HepG2 (cell line): Measurements from ENCODE around the gene VMO1. TPM values are rescaled to one million over a fixed set of nuclear protein-coding genes. Genes with fewer than 3 reads are reported as not detected.
A peak's percentile ranks its signal among the peaks of the same experiment; 100 is the strongest.

Source experiments
- ATAC-seq: fragments of 200-7000 bp; cut with Tn5 transposase; 3 replicates; pipeline ENCODE4 v1.9.1; 2020; ENCODE audit warnings: mild to moderate bottlenecking, moderate library complexity
- BruUV-seq: library from RNA; stranded (reverse); fragments of 400-500 nt; replicated peaks from 2 replicates; lab custom pipeline; 2021; lab: Mats Ljungman, UMichigan
- CTCF ChIA-PET: fragments of 300-600 bp; formaldehyde crosslinking; extraction: SDS; loops from one replicate; lab custom pipeline; 2021; ENCODE audit warnings: low total read pairs, inconsistent platforms, low intra/inter-chr PET ratio; lab: Yijun Ruan, JAX
- POLR2A ChIA-PET: fragments of 350-600 bp; sonication (Branson Sonifier 250); formaldehyde crosslinking; loops from one replicate; lab custom pipeline; 2020; ENCODE audit warnings: antibody characterized with exemption, inconsistent platforms; lab: Yijun Ruan, JAX
- DNase-seq: peaks from one replicate; pipeline ENCODE4 v3.0.0-alpha.2; 2015; ENCODE audit warnings: low spot score
- FAIRE-seq: peaks from 3 replicates; lab custom pipeline; 2011; peaks lifted over from hg19 to GRCh38; lab: Jason Lieb, UNC
- H2AFZ ChIP-seq: one replicate; pipeline ENCODE4 v1.6.1; 2011; ENCODE audit warnings: low read length, inconsistent platforms
- H3K27ac ChIP-seq: fragments of 300-600 bp; 3 replicates; pipeline ENCODE4 v1.8.0; 2011; ENCODE audit warnings: mixed run types, mild to moderate bottlenecking, mixed read lengths, low read length, inconsistent platforms; ENCODE audit not compliant: insufficient read depth; ENCODE audit errors: extremely low read length
- H3K27me3 ChIP-seq, 2 experiments: fragments of 200-600 bp in 1 of 2; 2 replicates in 1 of 2; 3 replicates in 1 of 2; pipeline versions ENCODE4 v1.6.0 to v1.8.0; 2011; ENCODE audit warnings: low read length in 2 of 2, mild to moderate bottlenecking in 2 of 2, moderate library complexity in 2 of 2, inconsistent platforms in 1 of 2; ENCODE audit not compliant: insufficient read depth in 2 of 2, control insufficient read depth in 1 of 2
- H3K36me3 ChIP-seq, 2 experiments: fragments of 200-600 bp in 1 of 2; replicated peaks in 1 of 2; 2 replicates in 1 of 2; 3 replicates in 1 of 2; pipeline versions ENCODE4 v1.5.1 to v1.8.0; 2011; ENCODE audit warnings: low read length in 2 of 2, inconsistent platforms in 1 of 2; ENCODE audit not compliant: insufficient read depth in 2 of 2, control insufficient read depth in 1 of 2
- H3K4me1 ChIP-seq: 2 replicates; pipeline ENCODE4 v1.5.1; 2012; ENCODE audit warnings: low read length, inconsistent platforms; ENCODE audit not compliant: insufficient read depth
- H3K4me2 ChIP-seq: 2 replicates; pipeline ENCODE4 v1.6.0; 2011; ENCODE audit warnings: low read depth, low read length, inconsistent platforms
- H3K4me3 ChIP-seq, 3 experiments: fragments of 200-600 bp in 1 of 3; sonication (generic), shearing (Covaris generic) in 1 of 3; replicated peaks in 1 of 3; 2 replicates each; pipeline ENCODE4 v1.5.1; 2011 to 2016; ENCODE audit warnings: low read length in 3 of 3, inconsistent platforms in 2 of 3, low read depth in 2 of 3, mild to moderate bottlenecking in 2 of 3, control low read depth in 1 of 3, mixed read lengths in 1 of 3; ENCODE audit not compliant: insufficient read depth in 1 of 3
- H3K79me2 ChIP-seq: one replicate; pipeline ENCODE4 v1.6.1; 2011; ENCODE audit warnings: low read length, inconsistent platforms; ENCODE audit not compliant: insufficient read depth
- H3K9ac ChIP-seq: 2 replicates; pipeline ENCODE4 v1.6.0; 2011; ENCODE audit warnings: mild to moderate bottlenecking, low read depth, low read length, inconsistent platforms; ENCODE audit not compliant: insufficient read depth
- H3K9me3 ChIP-seq: 2 replicates; pipeline ENCODE4 v1.5.1; 2012; ENCODE audit warnings: mild to moderate bottlenecking, low read length
- H4K20me1 ChIP-seq: 2 replicates; pipeline ENCODE4 v1.6.0; 2011; ENCODE audit warnings: inconsistent platforms, mild to moderate bottlenecking, low read length, moderate library complexity; ENCODE audit not compliant: insufficient read depth
- ARID4A ChIP-seq: sonication (generic); formaldehyde crosslinking; IDR thresholded peaks from 2 replicates; pipeline ENCODE4 v1.5.0; 2020; ENCODE audit warnings: mild to moderate bottlenecking, missing genetic modification reagents, borderline replicate concordance
- HOXA9 ChIP-seq: sonication (generic); formaldehyde crosslinking; IDR thresholded peaks from 2 replicates; pipeline ENCODE4 v1.8.1; 2022; ENCODE audit warnings: missing genetic modification reagents, mild to moderate bottlenecking, moderate library complexity, borderline replicate concordance
- JUND ChIP-seq: sonication (generic); formaldehyde crosslinking; IDR thresholded peaks from 2 replicates; pipeline ENCODE4 v1.8.0; 2022; ENCODE audit warnings: mild to moderate bottlenecking, missing genetic modification reagents
- SOX13 ChIP-seq, 3 experiments: fragments of 450-650 bp in 1 of 3; sonication (generic) in 1 of 3; formaldehyde crosslinking in 1 of 3; IDR thresholded peaks in 2 of 3; conservative IDR thresholded peaks in 1 of 3; 2 replicates each; pipeline versions ENCODE4 v1.5.0 to v1.6.1; 2016 to 2020; ENCODE audit warnings: antibody characterized with exemption in 1 of 3, mild to moderate bottlenecking in 1 of 3, missing compliant biosample characterization in 1 of 3, missing genetic modification reagents in 1 of 3, moderate library complexity in 1 of 3
- SP4 ChIP-seq: sonication (generic); formaldehyde crosslinking; IDR thresholded peaks from 2 replicates; pipeline ENCODE4 v1.8.1; 2023; ENCODE audit warnings: mild to moderate bottlenecking, missing genetic modification reagents
- TBL1XR1 ChIP-seq: fragments of 150-350 bp; IDR thresholded peaks from 2 replicates; pipeline ENCODE4 v1.6.1; 2014; ENCODE audit warnings: borderline replicate concordance, low read length; ENCODE audit not compliant: partially characterized antibody
- TEAD3 ChIP-seq: optimal IDR thresholded peaks from 2 replicates; pipeline ENCODE3; 2016; ENCODE audit warnings: borderline replicate concordance
- ZBTB44 ChIP-seq: sonication (generic); formaldehyde crosslinking; IDR thresholded peaks from 2 replicates; pipeline ENCODE4 v1.4.0; 2020; ENCODE audit warnings: missing genetic modification reagents
- ZNF280D ChIP-seq: sonication (generic); formaldehyde crosslinking; IDR thresholded peaks from 2 replicates; pipeline ENCODE4 v1.5.1; 2020; ENCODE audit warnings: mild to moderate bottlenecking, missing genetic modification reagents
- ZNF501 ChIP-seq: sonication (generic); formaldehyde crosslinking; IDR thresholded peaks from 2 replicates; pipeline ENCODE4 v1.5.1; 2020; ENCODE audit warnings: mild to moderate bottlenecking, moderate library complexity, missing genetic modification reagents
- ZNF777 ChIP-seq: sonication (generic); formaldehyde crosslinking; IDR thresholded peaks from 2 replicates; pipeline ENCODE4 v1.4.0; 2020; ENCODE audit warnings: missing genetic modification reagents
- WGBS: methylation state at CpG from one replicate; pipeline ENCODE4 v1.1.6; 2017; ENCODE audit warnings: low lambda C conversion rate; 5-methylcytosine and 5-hydroxymethylcytosine counted together
- in situ Hi-C: cut with HindIII; loops from 2 replicates; pipeline ENCODE4 v1.10.0; 2017; ENCODE audit warnings: low pct_unique_long_range_greater_than_20kb; ENCODE audit not compliant: extremely low pct_ligation_motif_present
- intact Hi-C: fragments of 100-400 bp; cut with micrococcal nuclease; formaldehyde crosslinking; loops from one replicate; pipeline ENCODE4 v1.10.0; 2022; ENCODE audit not compliant: unreplicated experiment
- polyA plus RNA-seq, 8 experiments: library from polyadenylated mRNA; depleted of rRNA in 3 of 8; stranded (reverse) in 7 of 8; unstranded in 1 of 8; fragments of >200 nt; fragmentation: Illumina TruSeq in 4 of 8; extraction: Trizol in 4 of 8; gene quantifications; 2 replicates each; pipeline versions ENCODE4 v1.2.1 to v1.2.3, GENCODE V29; 2011 to 2016; ENCODE audit warnings: low read depth in 4 of 8, missing spikeins in 1 of 8, mixed read lengths in 1 of 8; ENCODE audit not compliant: insufficient read depth in 1 of 8
- total RNA-seq, 5 experiments: library from RNA; depleted of rRNA; stranded (reverse); fragments of >200 nt; fragmentation: Illumina TruSeq; extraction: Trizol; gene quantifications; 2 replicates each; pipeline ENCODE4 v1.2.3, GENCODE V29; 2016; ENCODE audit warnings: low read depth in 1 of 5

Gene VMO1
- total and polyA plus RNA-seq, 2 of the 13 experiments (the other 11 are each of a cell fraction or from before 2014, with no cell fraction given): not detected

- TF ChIP-seq ZNF280D (CRISPR knock-in tag): 0 out of 2 replicates have a peak, but pooled peaks have one; percentile 0
- no peak for TF ChIP-seq TEAD3 (CRISPR knock-in tag)
- no peak for TF ChIP-seq HOXA9 (CRISPR knock-in tag)
Measured at GRCh38 chr17:4796552-4796920, 10.4 kb upstream of the VMO1 start (continued).

- Histone ChIP-seq H4K20me1 (no peaks in the 10 kb centered on the region), H2AFZ (peak overlapping the region; percentile 77), H3K36me3 (peaks cover 8 to 17% of the 10 kb centered on the region in 2 experiments), H3K9me3 (no peaks in the 10 kb centered on the region), H3K9ac (no peak overlapping the region), H3K4me2 (peak overlapping the region; percentile 81; the same call in 1 of the 2 replicates), H3K27me3 (no peaks in the 10 kb centered on the region; a peak in 1 of 5 replicates), H3K4me3 (no peak overlapping the region), H3K27ac (peak overlapping the region; percentile 58), H3K4me1 (peaks cover 26% of the 10 kb centered on the region), H3K79me2 (peaks cover 19% of the 10 kb centered on the region)
- intact Hi-C loops (no loop called here), in situ Hi-C loops (no loop called here)
- POLR2A ChIA-PET: no interaction called here
- no peak for FAIRE-seq
- no TSS peak for BruUV-seq
- no peak for ATAC-seq
- CTCF ChIA-PET: no interaction called here
- no peak for TF ChIP-seq ZNF777 (CRISPR knock-in tag)
- TF ChIP-seq JUND (CRISPR knock-in tag): no peak
- TF ChIP-seq ZBTB44 (CRISPR knock-in tag): no peak
- no peak for TF ChIP-seq ARID4A (CRISPR knock-in tag)
- TF ChIP-seq ZNF501 (CRISPR knock-in tag): no peak
- TF ChIP-seq SOX13 (IDR thresholded peaks at IDR 0.05): no peak
- TF ChIP-seq SOX13 (CRISPR knock-in tag; conservative IDR thresholded peaks at IDR 0.05 in 1 of 2, IDR thresholded peaks at IDR 0.05 in 1 of 2): no peak
- no peak for TF ChIP-seq TBL1XR1
- TF ChIP-seq SP4 (CRISPR knock-in tag): no peak
- WGBS: 95% methylated on average over 1 of the region's 1 CpG
- no peak for DNase-seq
Measured at GRCh38 chr17:4795168-4795567, 9.0 kb upstream of the VMO1 start.
